Jurkat, Clone E6-1 (cell line): ENCODE results near the gene CCDC9B.

Experiments
- DNase-seq: peaks from one replicate; pipeline ENCODE4 v3.0.0-alpha.2; 2011; ENCODE audit warnings: low read depth, low spot score
- H3K4me3 ChIP-seq: 2 replicates; pipeline ENCODE4 v1.5.1; 2011; ENCODE audit warnings: mild to moderate bottlenecking, low read length, control low read depth, moderate library complexity

The CCDC9B gene

GRCh38 chr15:40283615-40284300, 57.0 kb downstream of the CCDC9B start:
- H3K4me3 ChIP-seq = no peak overlapping the region
- DNase-seq = no peak

- no peak for DNase-seq
These were observed 57.7 kb downstream of the CCDC9B start, which contains the start of gene ANKRD63 for GRCh38 chr15:40282869-40283614. TSS of gene ANKRD63 (minus strand) at chr15:40283064. CDS start at chr15:40282586, 478 bp downstream.

GRCh38 chr15:40282147-40282868, 58.4 kb downstream of the CCDC9B start:
- DNase-seq = no peak
- H3K4me3 ChIP-seq = peak overlapping the region; percentile 51

More at GRCh38 chr15:40282869-40283614, 57.7 kb downstream of the CCDC9B start, which contains the start of gene ANKRD63:
- H3K4me3 ChIP-seq = peak within 1 kb of the TSS; percentile 51

- no peak for DNase-seq
- H3K4me3 ChIP-seq = no peak overlapping the region
These were observed 59.0 kb downstream of the CCDC9B start for GRCh38 chr15:40281801-40282146.
